GM18951 (cell line): Measurements from ENCODE around the gene ZCWPW1.
"Not testable (repeated sequence)": the region's sequence is repeated elsewhere in the genome, so short reads cannot be mapped to it uniquely, and the experiment has no call there.

ENCODE experiments used
- POLR2A ChIP-seq: IDR thresholded peaks from 4 replicates; pipeline ENCODE4 v1.6.1; 2011; ENCODE audit warnings: mild to moderate bottlenecking; ENCODE audit not compliant: insufficient read length, insufficient read depth; ENCODE audit errors: extremely low read depth
- in situ Hi-C: fragments of 300-500 bp; cut with MboI; formaldehyde crosslinking; loops from one replicate; pipeline ENCODE4 v1.12.0; 2022; ENCODE audit warnings: low sequenced_read_pairs, mixed read lengths, inconsistent platforms; ENCODE audit not compliant: unreplicated experiment

Gene ZCWPW1

DNA sequence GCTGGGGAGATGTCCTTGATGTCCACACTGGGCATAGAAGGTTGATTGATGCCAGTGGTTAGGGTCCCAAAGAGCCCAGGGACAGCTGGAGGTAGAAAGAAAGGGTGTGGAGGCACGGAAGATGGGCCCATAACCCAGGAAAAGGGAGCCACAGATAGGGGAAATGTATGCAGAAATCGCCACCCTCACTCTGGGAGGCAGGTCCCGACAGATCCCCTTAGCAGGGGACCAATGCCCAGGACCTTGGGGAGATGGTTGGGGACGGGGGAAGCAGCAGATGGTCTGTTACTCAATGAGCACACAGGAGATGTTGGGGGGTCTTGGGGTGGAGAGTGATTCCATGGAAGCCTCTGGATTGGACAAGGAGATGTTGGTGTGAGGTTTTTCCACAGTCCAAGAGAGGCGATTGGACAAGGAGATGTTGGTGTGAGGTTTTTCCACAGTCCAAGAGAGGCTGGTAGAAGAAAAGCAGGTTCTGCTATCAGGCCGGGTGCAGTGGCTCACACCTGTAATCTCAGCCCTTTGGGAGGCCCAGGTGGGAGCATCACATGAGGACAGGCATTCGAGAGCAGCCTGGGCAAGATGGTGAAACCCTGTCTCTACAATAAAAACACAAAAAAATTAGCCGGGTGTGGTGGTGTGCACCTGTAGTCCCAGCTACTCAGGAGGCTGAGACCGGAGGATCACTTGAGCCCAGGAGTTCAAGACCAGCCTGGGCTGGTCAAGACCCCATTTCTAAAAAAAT lies 14.8 kb upstream of the ZCWPW1 start:
- in situ Hi-C loops: no loop called here
- TF ChIP-seq POLR2A: no peak

DNA sequence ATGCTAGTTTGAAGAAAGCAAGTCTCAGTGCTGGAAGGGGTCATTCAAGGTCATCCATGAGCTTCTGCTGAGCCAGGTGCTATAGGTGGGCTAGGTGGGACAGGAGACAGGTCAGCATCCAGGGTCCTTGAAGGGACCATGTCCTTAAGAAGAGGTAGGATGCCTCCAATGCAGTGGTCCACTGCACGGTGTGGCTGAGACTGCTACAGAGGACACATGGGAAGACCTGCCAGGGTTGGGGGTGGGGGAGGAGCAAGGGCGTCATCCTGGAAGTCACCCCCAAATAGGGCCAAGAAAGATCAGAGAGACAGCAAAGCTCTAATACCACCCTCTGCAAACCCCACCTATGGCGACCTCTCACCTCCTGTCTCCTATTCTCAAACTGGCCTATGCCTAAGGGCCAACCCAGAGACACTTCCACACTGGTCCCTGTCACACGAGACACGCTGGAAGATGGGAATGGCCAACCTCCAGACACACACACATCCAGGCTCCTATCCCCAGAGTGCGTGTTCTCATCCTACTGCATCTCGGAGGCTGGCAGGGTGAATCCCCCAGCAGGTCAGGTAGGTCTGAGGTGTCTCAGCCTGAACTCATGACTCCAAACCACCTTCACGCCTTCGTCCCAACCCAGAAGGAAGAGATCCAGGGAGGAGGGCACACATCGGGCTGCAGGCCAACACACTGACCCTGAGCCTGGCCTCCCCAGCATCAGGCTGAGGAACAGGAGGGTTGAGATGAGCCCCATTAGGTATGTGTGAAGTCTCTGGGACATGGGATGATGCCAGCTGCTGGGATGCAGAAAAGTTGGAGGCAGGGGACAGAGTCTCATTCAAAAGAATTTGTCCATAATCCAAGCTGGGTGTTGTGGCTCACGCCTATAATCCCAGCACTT lies 13.4 kb upstream of the ZCWPW1 start:
- TF ChIP-seq POLR2A: no peak
- in situ Hi-C loops: no loop called here

DNA sequence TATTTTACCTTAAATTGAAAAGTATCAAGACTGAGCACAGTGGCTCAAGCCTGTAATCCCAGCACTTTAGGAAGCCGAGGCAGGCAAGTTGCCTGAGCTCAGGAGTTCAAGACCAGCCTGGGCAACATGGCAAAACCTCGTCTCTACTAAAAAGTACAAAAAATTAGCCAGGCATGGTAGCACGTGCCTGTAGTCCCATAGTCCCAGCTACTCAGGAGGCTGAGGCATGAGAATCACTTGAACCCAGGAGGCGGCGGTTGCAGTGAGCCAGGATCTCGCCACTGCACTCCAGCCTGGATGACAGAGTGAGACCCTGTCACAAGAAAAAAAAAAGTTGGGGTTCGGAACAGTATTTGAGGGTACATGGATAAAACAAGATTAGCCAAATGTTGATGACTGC lies 10.7 kb upstream of the ZCWPW1 start:
- in situ Hi-C loops: not testable (repeated sequence)

DNA sequence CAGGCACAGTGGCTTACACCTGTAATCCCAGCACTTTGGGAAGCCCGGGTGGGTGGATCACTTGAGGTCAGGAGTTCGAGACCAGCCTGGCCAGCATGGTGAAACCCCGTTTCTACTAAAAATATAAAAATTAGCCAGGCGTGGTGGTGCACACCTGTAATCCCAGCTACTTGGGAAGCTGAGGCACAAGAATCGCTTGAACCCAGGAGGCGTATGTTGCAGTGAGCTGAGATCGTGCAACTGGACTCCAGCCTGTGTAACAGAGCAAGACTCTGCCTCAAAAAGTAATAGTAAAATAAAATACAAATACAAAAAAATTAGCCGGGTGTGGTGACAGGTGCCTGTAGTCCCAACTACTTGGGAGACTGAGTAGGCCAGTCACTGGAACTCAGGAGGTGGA lies 10.2 kb upstream of the ZCWPW1 start:
- in situ Hi-C loops: not testable (repeated sequence)

DNA sequence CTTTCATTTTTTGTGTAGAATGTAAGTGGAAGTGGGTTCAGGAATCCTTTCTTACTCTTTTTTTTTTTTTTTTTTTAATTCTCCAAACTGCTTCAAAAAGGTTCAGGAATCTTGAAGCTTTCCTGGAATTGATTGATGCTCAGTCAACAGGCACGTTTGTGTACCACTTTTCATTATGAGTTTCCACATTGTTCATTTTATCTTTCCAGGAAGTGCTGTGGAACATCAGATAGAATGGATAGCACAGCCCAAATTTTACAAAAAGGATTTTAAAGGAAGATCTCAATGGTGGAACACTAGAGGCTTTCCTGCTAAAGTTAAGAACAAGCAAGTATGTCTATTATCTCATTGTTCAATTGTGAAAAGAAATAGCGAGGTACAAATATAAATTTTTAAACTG lies 9.7 kb upstream of the ZCWPW1 start:
- TF ChIP-seq POLR2A: no peak
- in situ Hi-C loops: no loop called here

DNA sequence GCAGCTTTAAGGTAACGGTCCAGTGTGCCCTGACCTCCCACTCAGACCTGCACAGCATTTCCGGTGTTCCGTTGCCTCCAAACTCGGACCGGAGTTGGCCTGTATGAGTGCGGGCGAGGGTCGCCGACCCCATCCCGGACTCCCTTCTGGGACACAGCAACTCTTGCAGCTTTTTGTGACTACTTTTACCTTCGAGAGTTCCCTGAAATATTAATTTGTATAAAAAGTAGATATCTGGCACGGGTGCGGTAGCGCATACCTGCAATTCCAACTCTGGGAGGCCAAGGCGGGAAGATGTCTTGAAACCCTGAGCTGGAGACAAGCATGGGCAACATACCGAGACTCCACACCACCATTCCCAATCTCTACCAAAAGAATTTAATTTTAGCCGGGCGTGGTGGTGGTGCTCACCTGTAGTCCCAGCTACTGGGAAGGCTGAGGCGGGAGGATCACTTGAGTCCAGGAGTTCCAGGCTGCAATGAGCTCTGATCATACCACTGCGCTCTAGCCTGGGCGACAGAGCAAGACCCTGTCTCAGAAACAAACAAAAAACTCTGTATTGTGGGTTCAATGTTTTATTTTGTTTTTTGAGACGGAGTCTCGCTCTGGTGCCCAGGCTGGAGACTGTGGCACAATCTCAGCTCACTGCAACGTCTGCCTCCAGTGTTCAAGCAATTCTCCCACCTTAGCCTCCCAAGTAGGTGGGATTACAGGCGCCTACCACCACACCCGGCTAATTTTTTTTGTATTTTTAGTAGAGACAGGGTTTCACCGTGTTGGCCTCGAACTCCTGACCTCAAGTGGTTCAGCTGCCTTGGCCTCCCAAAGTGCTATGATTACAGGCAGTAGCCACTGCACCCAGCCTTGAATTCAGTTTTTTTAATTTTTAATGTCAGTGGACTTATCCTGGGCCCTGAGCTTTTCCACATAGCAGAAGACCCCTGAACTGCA lies 8.9 kb upstream of the ZCWPW1 start:
- no peak for TF ChIP-seq POLR2A
- in situ Hi-C loops: no loop called here

DNA sequence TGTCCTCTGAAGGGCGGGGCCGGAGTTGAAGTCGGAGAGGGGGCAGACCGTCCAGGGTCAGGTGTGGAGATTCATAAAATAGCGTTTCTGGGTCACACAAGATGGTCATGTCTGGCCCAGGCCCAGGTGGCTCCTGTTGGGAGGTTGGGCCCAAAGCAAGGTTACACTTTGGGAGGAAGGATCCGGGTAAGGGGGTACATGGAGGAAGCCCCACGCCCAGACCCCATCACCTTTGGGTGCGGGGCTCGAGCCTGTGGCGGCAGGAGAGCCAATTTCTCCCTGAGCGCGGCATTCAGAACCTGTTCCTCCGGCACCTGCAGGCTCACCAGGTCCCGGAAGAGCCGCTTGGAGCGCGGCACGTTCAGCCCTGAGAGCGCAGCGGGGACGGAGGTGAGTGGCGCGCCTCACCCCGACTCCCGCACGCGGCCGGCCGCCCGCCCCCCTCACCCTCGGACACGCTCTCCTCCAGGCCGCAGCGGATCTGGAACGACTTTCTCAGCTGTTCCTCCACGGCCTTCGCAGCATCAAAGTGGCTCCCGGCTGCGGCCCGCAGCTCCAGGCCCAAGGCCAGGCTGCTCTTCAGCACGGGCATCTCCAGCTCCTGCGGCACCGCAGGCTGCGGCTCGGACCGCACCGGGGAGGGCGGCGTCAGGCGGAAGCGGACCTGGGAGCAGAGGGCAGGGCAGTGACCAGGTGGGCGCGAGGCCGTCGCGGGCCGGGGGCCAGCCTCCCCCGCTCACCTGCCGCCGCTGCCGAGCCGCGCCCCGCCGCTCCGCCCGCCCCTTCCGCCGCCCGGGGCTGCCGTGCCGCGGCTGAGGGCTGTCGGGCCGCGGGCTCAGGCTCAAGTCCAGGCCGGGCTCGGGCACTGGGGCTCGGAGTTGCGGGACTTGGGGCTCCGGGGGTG lies 7.2 kb upstream of the ZCWPW1 start:
- in situ Hi-C loops: no loop called here
- peak; percentile 26 for TF ChIP-seq POLR2A

DNA sequence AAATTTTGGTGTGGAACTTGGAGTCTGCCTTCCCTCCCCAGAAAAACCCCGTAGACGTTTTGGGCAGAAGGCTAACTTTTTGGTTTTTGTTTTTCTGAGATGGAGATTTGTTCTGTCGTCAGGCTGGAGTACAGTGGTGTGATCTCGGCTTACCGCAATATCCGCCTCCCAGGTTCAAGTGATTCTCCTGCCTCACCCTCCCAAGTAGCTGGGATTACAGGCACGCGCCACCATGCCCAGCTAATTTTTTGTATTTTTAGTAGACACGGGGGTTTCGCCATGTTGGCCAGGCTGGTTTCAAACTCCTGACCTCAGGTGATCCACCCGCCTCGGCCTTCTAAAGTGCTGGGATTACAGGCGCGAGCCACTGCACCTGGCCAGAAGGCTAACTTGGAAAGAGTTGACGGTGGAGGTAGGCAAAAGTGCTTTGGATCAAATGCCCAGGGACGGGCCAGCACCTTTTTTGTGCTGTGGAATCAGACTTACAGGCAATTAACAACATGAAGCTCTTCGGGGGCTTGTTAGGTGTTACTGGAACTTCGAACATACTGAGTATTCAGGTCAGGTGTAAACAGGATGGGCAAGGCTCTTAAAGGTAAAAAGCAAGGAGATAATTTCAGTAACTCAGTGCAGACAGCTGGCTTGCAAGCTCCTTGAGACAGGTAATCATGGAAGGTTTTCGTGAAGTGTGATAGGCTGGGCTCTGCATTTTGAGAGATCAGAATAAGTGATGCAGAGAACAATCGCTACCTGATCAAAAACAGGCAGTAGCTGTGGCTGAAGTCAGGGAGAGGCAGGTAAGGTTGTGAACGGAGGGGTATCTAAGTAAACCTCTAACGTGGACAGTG lies 6.0 kb upstream of the ZCWPW1 start:
- in situ Hi-C loops: no loop called here
- TF ChIP-seq POLR2A: no peak

DNA sequence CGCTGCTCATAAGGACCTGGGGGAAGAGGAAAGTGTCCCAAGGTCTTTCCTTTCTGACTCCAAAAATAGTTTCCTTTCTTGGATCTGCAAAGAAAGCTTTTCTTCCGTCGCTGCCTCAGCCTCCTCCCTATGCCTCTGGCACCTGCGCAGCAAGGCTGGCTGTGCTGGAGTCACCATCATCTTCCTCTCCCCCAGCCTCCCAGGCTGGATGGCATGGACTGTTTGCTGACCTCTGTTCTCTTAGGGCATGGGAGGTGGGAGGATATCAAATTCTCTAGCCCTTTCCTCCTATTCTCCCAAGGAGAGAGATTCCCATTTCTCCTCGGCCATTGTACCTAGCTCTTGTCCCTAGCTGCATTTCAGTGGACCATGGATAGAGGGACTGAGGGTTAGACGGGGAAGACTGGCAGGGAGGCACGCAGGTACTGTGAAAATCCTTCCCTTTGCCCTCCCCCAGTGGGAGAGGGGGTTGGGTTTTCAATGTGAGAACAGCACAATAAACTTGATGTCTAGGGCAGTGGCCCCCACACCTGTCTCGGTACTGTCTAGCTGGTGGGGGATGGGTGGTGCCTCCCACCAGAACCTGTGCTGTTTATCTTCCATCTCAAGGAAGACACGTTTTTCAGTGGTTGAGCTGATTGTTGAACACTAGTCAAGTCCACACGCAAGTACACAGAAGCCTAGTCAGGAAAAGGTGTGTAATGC lies 5.2 kb upstream of the ZCWPW1 start:
- in situ Hi-C loops: no loop called here
- peak; percentile 34 for TF ChIP-seq POLR2A

DNA sequence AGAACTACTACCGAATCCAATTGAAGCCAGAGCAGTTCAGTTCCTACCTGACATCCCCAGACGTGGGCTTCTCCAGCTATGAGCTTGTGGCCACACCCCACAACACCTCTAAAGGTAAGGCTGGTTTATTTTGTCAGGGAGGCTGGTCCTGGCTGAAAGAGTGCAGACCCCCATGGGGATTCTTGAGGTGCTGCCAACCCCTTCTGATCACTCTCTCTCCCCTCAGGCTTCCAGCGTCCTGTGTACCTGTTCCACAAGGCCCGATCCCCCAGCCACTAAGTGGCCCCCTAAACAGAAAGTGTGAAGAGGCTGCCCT lies 4.7 kb upstream of the ZCWPW1 start:
- in situ Hi-C loops: no loop called here
- no peak for TF ChIP-seq POLR2A

DNA sequence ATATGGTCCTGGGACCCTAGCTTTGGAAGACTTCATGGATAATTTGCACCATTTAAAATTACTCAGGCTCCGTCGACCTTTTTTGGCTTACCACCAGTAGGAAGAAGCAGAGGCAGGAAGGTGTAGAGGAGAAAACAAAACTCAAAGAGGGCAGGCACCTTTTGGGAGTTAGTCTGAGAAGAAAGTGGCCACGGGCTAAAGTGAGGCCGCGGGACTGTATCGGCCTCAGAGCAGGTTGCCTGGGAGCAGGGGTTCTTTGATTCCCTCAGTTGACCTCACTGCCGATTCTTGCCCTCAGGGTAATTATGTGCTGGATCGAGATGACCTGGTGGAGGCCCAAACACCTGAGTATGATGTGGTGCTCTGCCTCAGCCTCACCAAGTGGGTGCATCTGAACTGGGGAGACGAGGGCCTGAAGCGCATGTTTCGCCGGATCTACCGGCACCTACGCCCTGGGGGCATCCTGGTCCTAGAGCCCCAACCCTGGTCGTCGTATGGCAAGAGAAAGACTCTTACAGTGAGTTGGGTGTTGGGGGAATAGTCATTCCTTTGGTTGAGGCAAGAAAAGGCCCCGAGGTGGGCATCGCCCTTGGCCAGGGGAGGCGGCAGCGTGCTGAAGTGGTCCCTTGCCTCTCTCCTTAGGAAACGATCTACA lies 4.2 kb upstream of the ZCWPW1 start:
- in situ Hi-C loops: no loop called here

DNA sequence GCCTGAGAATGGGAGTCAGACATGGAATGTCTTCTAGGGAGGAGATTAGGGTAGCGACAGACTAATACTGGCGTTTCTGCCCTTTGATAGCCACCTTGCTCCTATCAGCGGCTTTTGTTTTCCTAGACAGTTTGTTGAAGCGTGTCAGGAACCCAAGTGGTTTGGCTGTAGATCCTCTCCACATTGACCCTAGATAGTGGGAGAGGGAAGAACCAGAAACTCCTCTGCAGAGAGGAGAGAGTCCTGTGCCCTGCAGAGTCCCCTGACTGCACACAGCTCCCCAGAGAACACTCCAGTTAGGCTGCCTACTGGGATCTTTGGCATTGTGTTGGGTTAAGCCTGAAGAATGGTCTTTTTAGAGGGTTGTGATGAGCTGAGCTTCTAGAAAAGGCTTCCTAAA lies 3.5 kb upstream of the ZCWPW1 start:
- no peak for TF ChIP-seq POLR2A
- in situ Hi-C loops: no loop called here

More for the DNA sequence above, 4.2 kb upstream of the ZCWPW1 start:
- TF ChIP-seq POLR2A: no peak
